ENCODE measurements around the gene ZNF470. TPM values are rescaled to one million over a fixed set of nuclear protein-coding genes. Genes with fewer than 3 reads are reported as not detected.

ZNF470 gene
- total RNA-seq, 4 donors from 2014 or later, result 2.0 to 3.0 (median 2.5) TPM

DNA sequence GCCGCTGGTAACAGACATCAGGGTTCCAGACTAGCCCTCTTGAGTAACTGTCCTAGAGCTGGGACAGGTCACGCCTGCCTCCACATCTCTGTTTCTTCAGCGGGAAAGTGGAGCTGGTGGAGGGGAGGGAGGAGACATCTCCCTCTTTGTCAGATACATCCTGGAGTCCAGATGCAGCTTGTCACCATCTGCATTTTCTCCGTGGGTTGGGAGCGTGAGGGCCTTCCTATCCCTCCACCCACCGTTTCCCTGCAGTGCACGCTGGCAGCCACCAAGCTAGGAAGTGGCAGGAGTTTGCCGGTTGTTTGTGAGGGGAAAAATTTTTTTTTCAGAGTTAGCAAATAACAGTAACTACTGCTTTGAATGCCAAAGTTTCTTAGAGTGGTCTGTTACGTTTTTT is 55.7 kb downstream of the ZNF470 start:
- TF ChIP-seq, protein P1, sequence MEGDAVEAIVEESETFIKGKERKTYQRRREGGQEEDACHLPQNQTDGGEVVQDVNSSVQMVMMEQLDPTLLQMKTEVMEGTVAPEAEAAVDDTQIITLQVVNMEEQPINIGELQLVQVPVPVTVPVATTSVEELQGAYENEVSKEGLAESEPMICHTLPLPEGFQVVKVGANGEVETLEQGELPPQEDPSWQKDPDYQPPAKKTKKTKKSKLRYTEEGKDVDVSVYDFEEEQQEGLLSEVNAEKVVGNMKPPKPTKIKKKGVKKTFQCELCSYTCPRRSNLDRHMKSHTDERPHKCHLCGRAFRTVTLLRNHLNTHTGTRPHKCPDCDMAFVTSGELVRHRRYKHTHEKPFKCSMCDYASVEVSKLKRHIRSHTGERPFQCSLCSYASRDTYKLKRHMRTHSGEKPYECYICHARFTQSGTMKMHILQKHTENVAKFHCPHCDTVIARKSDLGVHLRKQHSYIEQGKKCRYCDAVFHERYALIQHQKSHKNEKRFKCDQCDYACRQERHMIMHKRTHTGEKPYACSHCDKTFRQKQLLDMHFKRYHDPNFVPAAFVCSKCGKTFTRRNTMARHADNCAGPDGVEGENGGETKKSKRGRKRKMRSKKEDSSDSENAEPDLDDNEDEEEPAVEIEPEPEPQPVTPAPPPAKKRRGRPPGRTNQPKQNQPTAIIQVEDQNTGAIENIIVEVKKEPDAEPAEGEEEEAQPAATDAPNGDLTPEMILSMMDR (IDR thresholded peaks at IDR 0.05), result no peak
- DNase-seq (ENCODE audit: low spot score), result no peak
- no peak for ATAC-seq (ENCODE audit: low FRiP score)

DNA sequence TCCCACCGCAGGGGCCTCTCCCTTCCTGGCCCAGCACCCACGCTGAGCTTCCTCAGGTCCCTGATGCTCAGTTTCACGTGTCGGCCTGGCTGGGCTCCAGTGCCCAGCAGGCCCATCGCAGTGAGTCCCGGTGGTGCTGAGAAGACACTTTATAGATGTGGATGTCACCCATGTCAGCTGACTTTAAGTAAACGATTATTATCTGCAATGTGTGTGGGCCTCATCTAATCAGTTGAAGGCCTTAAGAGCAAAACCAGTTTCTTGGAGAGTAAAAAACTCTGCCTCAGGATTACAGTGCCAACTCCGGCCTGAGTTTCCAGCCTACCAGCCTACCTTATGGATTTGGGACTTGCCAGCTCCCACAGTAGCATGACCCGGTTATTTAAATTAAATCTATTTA is 58.4 kb downstream of the ZNF470 start:
- ATAC-seq (ENCODE audit: low FRiP score), result no peak
- TF ChIP-seq, protein P1 (IDR thresholded peaks at IDR 0.05), result no peak
- DNase-seq (ENCODE audit: low spot score), result no peak

DNA sequence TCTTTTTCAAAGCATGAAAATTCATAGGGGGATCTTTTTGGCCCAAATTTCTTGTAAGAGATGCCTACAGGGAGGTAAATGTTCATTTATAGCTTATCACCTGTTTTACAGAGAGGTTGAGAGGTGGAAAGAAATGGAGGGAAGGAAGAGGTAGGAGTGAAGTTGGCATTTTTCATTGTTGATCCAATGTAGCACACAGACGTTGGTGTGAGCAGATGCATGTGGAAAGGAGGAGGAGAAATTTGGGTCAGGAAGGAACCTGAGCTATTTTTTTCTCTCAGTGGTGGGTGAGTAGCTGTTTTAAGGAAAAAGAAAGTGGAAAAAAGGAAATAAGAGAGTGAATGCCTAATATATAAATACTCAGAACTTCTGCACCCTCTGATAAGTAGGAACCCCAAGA is 65.8 kb downstream of the ZNF470 start:
- TF ChIP-seq, protein P1 (IDR thresholded peaks at IDR 0.05), result no peak
- DNase-seq (ENCODE audit: low spot score), result no peak
- no peak for ATAC-seq (ENCODE audit: low FRiP score)

DNA sequence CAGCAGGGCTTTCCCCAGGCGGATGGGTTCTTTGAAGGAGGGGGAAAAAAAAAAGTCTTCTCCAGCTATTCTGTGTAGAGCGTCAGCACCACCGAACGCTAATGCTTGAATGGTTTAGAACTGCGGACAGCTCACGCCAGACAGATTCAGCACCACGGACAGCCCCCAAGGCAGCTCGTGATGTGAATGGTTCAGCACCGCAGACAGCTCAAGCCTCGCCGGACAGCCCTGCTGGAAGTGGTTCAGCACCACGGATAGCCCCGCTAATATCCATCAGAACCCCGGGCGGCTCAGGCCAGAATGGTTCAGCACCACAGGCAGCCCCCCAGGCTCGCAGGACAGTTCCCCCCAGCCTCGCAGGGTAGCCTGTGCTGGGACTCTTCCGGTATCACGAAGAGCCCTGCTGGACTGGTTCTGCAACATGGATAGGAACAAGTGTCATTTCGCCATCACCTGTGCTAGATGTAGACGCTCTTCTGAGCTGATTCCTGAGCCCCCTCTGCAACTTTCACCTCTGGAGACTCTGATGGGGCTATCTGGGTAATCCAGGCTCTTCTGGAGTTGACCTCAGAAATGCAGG is 70.8 kb downstream of the ZNF470 start:
- ATAC-seq (ENCODE audit: low FRiP score) (peak; percentile 37), DNase-seq (ENCODE audit: low spot score) (peak; percentile 54)
- TF ChIP-seq, protein P1 (IDR thresholded peaks at IDR 0.05), result no peak

Other genes with a start within 250 kb of the ZNF470 start
- gene ZNF582, start 173.9 kb upstream of the ZNF470 start, total RNA-seq, result 1 to 10 TPM; 4.2 to 7.9 (median 4.9) TPM
- 10 to 100 TPM in 2 of 4 donors, 1 to 10 TPM in 2; 3.2 to 12.0 (median 7.6) TPM for gene ZNF583, start 163.1 kb upstream of the ZNF470 start, total RNA-seq
- 1 to 10 TPM; 2.4 to 6.8 (median 3.6) TPM for gene ZNF667, start 90.1 kb upstream of the ZNF470 start, total RNA-seq
- gene ZNF471, start 59.6 kb upstream of the ZNF470 start, total RNA-seq, result 1 to 10 TPM; 1.9 to 6.0 (median 5.2) TPM
- gene ZFP28, start 28.5 kb upstream of the ZNF470 start, total RNA-seq, result 1 to 10 TPM; 4.9 to 9.2 (median 7.4) TPM
- gene ZNF71, start 27.8 kb downstream of the ZNF470 start, total RNA-seq, result 10 to 100 TPM in 2 of 4 donors, 1 to 10 TPM in 2; 5.8 to 11.2 (median 9.6) TPM
- under 1 TPM in 2 of 4 donors, not detected in 2; 0.37 to 0.48 TPM for gene SMIM17, start 75.7 kb downstream of the ZNF470 start, total RNA-seq
- 1 to 10 TPM; 3.5 to 8.1 (median 5.9) TPM for gene ZNF835, start 104.3 kb downstream of the ZNF470 start, total RNA-seq